Gastroesophageal sphincter (tissue), 3 donors: ENCODE results near the gene TRAPPC14.

Experiments
- EP300 ChIP-seq: sonication (generic); formaldehyde crosslinking; IDR thresholded peaks from one replicate; pipeline ENCODE4 v1.6.1; 2017; ENCODE audit warnings: antibody characterized with exemption, mild to moderate bottlenecking
- POLR2A ChIP-seq, 2 donors: fragments of 450-650 bp; IDR thresholded peaks; one replicate each; pipeline ENCODE4 v1.6.1; 2017; ENCODE audit warnings: antibody characterized with exemption in 2 of 2, mild to moderate bottlenecking in 2 of 2, moderate library complexity in 1 of 2
- TF ChIP-seq, protein P1 (sequence below), 4 experiments: fragments of 200-600 bp in 2 of 4; fragments of 450-650 bp in 2 of 4; sonication (generic) in 1 of 4; IDR thresholded peaks; one replicate each; pipeline ENCODE4 v1.5.1; 2017 to 2019; ENCODE audit warnings: antibody characterized with exemption in 4 of 4, mild to moderate bottlenecking in 2 of 4, moderate library complexity in 2 of 4

DNA sequence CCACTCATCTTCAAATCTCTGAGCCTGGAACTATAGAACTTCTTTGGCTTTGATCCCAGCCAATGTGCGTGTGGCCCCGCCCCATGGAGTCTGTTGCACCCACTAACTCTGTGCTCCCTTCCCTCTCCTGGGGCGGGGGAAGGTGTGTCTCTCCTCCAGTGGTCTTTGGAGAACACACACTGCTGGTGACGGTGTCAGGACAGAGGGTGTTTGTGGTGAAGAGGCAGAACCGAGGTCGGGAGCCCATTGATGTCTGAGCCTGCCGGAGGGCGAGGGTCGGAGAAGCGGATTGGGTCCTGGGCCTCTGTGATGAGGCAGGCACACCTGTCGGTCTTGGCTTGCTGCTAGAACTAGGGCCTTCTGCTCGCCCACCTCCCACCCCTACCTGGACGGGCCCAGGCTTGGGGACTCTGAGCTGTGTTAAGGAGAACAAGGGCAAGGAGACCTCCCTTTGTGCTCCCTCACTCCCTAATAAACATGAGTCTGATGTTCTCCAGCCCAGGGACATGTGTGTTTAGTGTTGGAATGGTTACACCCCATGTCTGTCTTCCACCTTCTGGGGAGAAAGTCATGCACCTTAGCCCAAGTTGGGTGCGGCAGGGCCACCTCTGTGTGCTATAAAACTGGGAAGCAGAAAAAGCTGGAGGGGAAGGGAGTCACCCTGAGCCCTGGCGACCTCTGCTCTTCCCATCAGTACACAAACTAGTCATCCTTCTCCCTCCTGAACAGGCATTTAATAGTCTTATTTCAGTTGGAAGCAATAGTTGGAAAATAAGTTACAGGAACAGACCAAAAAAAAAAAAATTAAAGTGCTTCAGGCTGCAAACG lies 4.6 kb downstream of the TRAPPC14 start:
- TF ChIP-seq, protein P1, sequence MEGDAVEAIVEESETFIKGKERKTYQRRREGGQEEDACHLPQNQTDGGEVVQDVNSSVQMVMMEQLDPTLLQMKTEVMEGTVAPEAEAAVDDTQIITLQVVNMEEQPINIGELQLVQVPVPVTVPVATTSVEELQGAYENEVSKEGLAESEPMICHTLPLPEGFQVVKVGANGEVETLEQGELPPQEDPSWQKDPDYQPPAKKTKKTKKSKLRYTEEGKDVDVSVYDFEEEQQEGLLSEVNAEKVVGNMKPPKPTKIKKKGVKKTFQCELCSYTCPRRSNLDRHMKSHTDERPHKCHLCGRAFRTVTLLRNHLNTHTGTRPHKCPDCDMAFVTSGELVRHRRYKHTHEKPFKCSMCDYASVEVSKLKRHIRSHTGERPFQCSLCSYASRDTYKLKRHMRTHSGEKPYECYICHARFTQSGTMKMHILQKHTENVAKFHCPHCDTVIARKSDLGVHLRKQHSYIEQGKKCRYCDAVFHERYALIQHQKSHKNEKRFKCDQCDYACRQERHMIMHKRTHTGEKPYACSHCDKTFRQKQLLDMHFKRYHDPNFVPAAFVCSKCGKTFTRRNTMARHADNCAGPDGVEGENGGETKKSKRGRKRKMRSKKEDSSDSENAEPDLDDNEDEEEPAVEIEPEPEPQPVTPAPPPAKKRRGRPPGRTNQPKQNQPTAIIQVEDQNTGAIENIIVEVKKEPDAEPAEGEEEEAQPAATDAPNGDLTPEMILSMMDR (IDR thresholded peaks at IDR 0.05), result no peak
- TF ChIP-seq EP300, result no peak
- TF ChIP-seq POLR2A (IDR thresholded peaks at IDR 0.05), result no peak
